HG02852 (cell line): ENCODE data around the gene FAM98C.
"Not testable (repeated sequence)": the region's sequence is repeated elsewhere in the genome, so short reads cannot be mapped to it uniquely, and the experiment has no call there.

ENCODE experiments used
- ATAC-seq: cut with Tn5 transposase; IDR thresholded peaks from one replicate; pipeline ENCODE4 v1.9.1; 2021; ENCODE audit warnings: mild to moderate bottlenecking, moderate library complexity; ENCODE audit not compliant: unreplicated experiment

The FAM98C gene

GRCh38 chr19:38395381-38396114 is 7.3 kb upstream of the FAM98C start:
- no peak for ATAC-seq

- no peak for ATAC-seq
Measured at GRCh38 chr19:38399081-38399480, 3.8 kb upstream of the FAM98C start.

GRCh38 chr19:38399537-38399936 is 3.4 kb upstream of the FAM98C start:
- ATAC-seq, result no peak

GRCh38 chr19:38400361-38400760 is 2.5 kb upstream of the FAM98C start:
- ATAC-seq, result no peak

GRCh38 chr19:38401148-38401547 is 1.7 kb upstream of the FAM98C start:
- no peak for ATAC-seq

- ATAC-seq, result no peak
Measured at GRCh38 chr19:38402623-38402966, 298 bp upstream of the FAM98C start.

- no peak for ATAC-seq
Measured at GRCh38 chr19:38404858-38405257, 2.0 kb downstream of the FAM98C start.

GRCh38 chr19:38405276-38405675 is 2.4 kb downstream of the FAM98C start:
- no peak for ATAC-seq

- no peak for ATAC-seq
Measured at GRCh38 chr19:38409631-38410133, 6.8 kb downstream of the FAM98C start.

GRCh38 chr19:38410407-38410806 is 7.5 kb downstream of the FAM98C start:
- not testable (repeated sequence) for ATAC-seq

GRCh38 chr19:38411041-38411712 is 8.3 kb downstream of the FAM98C start:
- no peak for ATAC-seq

- not testable (repeated sequence) for ATAC-seq
Measured at GRCh38 chr19:38411898-38412297, 9.0 kb downstream of the FAM98C start.

GRCh38 chr19:38412491-38412890 is 9.6 kb downstream of the FAM98C start:
- no peak for ATAC-seq

- no peak for ATAC-seq
Measured at GRCh38 chr19:38412961-38413360, 10.1 kb downstream of the FAM98C start.

- ATAC-seq, result no peak
Measured at GRCh38 chr19:38413416-38413815, 10.5 kb downstream of the FAM98C start.

- no peak for ATAC-seq
Measured at GRCh38 chr19:38417146-38417543, 14.3 kb downstream of the FAM98C start.

- ATAC-seq, result no peak
Measured at GRCh38 chr19:38417544-38418506, 14.9 kb downstream of the FAM98C start.

- ATAC-seq, result no peak
Measured at GRCh38 chr19:38420935-38421334, 18.0 kb downstream of the FAM98C start.

- ATAC-seq, result no peak
Measured at GRCh38 chr19:38421856-38422255, 19.0 kb downstream of the FAM98C start.

GRCh38 chr19:38422438-38422837 is 19.5 kb downstream of the FAM98C start:
- no peak for ATAC-seq

- ATAC-seq, result no peak
Measured at GRCh38 chr19:38424272-38424671, 21.4 kb downstream of the FAM98C start.
